ENCODE results near the gene SNRK.

Gene SNRK

DNA sequence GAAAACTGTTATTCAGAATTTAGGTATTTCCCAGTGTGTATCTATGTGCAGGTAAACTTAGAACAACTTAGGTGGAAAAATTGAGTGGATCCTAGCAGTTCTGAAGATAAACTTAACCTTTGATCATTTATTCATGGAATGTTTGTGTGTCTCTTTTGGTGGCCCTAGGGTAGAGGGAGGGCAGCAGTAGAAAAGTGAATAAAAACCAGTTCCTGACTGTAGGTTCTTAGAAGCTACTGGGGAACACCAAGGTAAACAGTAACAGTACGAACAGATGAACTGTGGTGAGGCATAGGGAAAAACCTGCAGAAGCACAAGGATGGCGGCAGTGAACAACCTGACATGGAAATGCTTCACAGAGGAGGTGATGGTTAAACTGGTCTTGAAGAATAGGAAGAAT lies 2.5 kb downstream of the SNRK start:
- WGBS, 2 experiments = 93% methylated on average over 2 of the region's 2 CpGs
- no peak overlapping the region for H3K4me3 ChIP-seq (ENCODE audit: insufficient read depth, low read depth, low read length)

DNA sequence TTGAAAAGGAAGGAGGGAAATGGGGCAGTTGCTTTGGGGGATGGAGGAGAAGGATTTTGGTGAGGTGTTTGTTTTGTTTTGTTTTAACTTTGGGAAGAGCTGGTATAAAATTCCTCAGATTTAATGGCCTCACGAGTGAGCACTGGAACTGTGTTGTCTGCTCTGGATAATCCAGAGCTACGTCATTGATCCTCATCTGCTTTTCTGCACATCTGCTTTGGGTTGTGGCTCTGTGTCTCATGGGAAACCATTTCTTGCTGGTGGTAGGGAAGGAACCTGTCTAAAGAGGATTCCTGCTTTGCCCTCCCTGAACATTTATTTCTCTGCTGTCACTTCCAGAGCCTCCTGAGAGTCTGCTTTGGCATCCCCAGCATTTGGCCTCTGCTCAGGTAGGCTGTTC lies 3.1 kb downstream of the SNRK start:
- Histone ChIP-seq H3K4me3 (ENCODE audit: insufficient read depth, low read depth, low read length) (no peak overlapping the region), H3K4me1 (ENCODE audit: control insufficient read depth, insufficient read depth, low read length) (peaks cover 11% of the 10 kb centered on the region), H3K36me3 (ENCODE audit: control insufficient read depth, insufficient read depth, low read length) (no peaks in the 10 kb centered on the region), H3K9me3 (ENCODE audit: control insufficient read depth, low read length) (no peaks in the 10 kb centered on the region), H3K27ac (ENCODE audit: insufficient read depth, low read depth, low read length, poor library complexity, severe bottlenecking) (no peak overlapping the region), H3K27me3 (ENCODE audit: control insufficient read depth, insufficient read depth, low read length, poor library complexity, severe bottlenecking) (peaks cover 8% of the 10 kb centered on the region)
- 84 to 90% methylated on average over 2 of the region's 2 CpGs for whole genome bisulfite sequencing, 2 experiments

More for the DNA sequence above, 2.5 kb downstream of the SNRK start:
- Histone ChIP-seq H3K27ac (ENCODE audit: insufficient read depth, low read depth, low read length, poor library complexity, severe bottlenecking) (no peak overlapping the region), H3K4me1 (ENCODE audit: control insufficient read depth, insufficient read depth, low read length) (peaks cover 11% of the 10 kb centered on the region), H3K27me3 (ENCODE audit: control insufficient read depth, insufficient read depth, low read length, poor library complexity, severe bottlenecking) (peaks cover 8% of the 10 kb centered on the region), H3K36me3 (ENCODE audit: control insufficient read depth, insufficient read depth, low read length) (no peaks in the 10 kb centered on the region), H3K9me3 (ENCODE audit: control insufficient read depth, low read length) (no peaks in the 10 kb centered on the region)

DNA sequence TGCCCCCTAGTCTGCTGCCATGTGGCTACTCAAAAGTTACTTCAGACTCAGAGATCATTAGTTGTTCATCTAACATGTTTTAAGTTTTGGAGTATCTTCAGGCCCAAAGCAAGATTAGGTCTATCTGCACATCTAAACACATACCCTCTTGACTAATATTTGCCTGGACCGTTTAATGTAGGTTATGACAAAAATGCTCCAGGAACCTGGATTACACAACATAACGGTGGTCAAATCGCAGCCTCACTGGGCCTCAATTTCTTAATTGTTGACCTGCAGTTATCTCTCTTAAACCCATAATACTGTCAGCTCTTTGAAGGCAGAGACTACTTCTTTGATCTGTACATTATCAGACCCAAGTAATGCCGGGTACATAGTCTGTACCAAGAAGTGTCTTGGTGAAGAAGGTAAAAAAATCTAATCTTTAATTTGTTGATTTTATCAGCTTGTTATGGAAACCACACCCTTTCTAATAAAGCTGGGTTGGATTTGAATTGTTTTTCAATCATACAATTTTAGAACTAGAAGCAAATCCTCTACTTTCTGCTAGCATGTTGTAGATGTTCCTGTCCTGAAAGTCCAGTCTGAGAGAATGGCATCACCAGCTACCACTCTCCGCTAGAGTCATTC lies 3.6 kb downstream of the SNRK start:
- Histone ChIP-seq H3K9me3 (ENCODE audit: control insufficient read depth, low read length) (no peaks in the 10 kb centered on the region), H3K27me3 (ENCODE audit: control insufficient read depth, insufficient read depth, low read length, poor library complexity, severe bottlenecking) (peaks cover 8% of the 10 kb centered on the region), H3K36me3 (ENCODE audit: control insufficient read depth, insufficient read depth, low read length) (no peaks in the 10 kb centered on the region), H3K27ac (ENCODE audit: insufficient read depth, low read depth, low read length, poor library complexity, severe bottlenecking) (no peak overlapping the region), H3K4me1 (ENCODE audit: control insufficient read depth, insufficient read depth, low read length) (peaks cover 11% of the 10 kb centered on the region), H3K4me3 (ENCODE audit: insufficient read depth, low read depth, low read length) (no peak overlapping the region)
- WGBS, 2 experiments = 97 to 98% methylated on average over 5 of the region's 5 CpGs

DNA sequence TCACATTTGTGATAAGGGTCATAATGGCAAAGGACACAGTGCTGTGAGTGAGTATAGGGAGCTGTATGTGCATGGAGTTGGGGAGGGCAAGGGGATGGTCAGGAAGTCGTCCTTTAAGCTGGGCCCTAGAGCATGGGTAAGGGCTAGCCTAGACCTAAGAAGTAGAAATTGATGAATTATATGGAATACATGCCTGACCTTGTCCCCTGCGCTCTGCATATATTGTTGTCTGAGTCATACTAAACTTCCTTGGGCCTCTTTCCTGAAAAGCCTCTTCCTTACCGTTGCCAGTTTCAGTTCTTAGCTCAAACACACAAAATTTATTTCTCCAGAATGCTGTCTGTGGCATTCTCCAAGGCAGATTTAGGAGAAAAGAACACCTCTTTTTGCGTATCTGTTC lies 4.6 kb downstream of the SNRK start:
- Histone ChIP-seq H3K36me3 (ENCODE audit: control insufficient read depth, insufficient read depth, low read length) (no peaks in the 10 kb centered on the region), H3K27ac (ENCODE audit: insufficient read depth, low read depth, low read length, poor library complexity, severe bottlenecking) (no peak overlapping the region), H3K9me3 (ENCODE audit: control insufficient read depth, low read length) (no peaks in the 10 kb centered on the region), H3K4me3 (ENCODE audit: insufficient read depth, low read depth, low read length) (no peak overlapping the region), H3K4me1 (ENCODE audit: control insufficient read depth, insufficient read depth, low read length) (peaks cover 11% of the 10 kb centered on the region), H3K27me3 (ENCODE audit: control insufficient read depth, insufficient read depth, low read length, poor library complexity, severe bottlenecking) (no peaks in the 10 kb centered on the region)
- WGBS, 2 experiments = 91 to 94% methylated on average over 4 of the region's 4 CpGs

DNA sequence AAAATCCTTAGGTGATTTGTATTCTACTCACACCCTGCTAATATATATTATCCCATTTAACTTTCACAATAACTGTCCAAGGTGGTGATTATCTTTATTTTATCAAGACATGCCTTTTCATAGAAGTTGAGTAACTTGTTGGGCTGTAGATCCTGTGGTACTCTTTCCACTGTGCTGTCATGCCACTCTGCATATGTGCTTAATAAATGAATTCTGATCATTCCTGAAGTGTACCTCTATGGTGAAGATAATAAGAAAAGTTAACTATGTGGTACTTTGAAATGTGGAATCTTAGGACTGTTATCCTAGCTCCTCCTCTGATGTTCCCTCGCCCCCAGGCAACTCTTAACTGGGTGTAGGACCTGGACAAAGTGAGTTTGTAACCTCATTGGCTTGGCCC lies 5.2 kb downstream of the SNRK start:
- Histone ChIP-seq H3K27ac (ENCODE audit: insufficient read depth, low read depth, low read length, poor library complexity, severe bottlenecking) (no peak overlapping the region), H3K4me1 (ENCODE audit: control insufficient read depth, insufficient read depth, low read length) (peaks cover 11% of the 10 kb centered on the region), H3K36me3 (ENCODE audit: control insufficient read depth, insufficient read depth, low read length) (no peaks in the 10 kb centered on the region), H3K4me3 (ENCODE audit: insufficient read depth, low read depth, low read length) (no peak overlapping the region), H3K27me3 (ENCODE audit: control insufficient read depth, insufficient read depth, low read length, poor library complexity, severe bottlenecking) (no peaks in the 10 kb centered on the region), H3K9me3 (ENCODE audit: control insufficient read depth, low read length) (no peaks in the 10 kb centered on the region)
- 88 to 96% methylated on average over 1 of the region's 1 CpG for WGBS, 2 experiments

DNA sequence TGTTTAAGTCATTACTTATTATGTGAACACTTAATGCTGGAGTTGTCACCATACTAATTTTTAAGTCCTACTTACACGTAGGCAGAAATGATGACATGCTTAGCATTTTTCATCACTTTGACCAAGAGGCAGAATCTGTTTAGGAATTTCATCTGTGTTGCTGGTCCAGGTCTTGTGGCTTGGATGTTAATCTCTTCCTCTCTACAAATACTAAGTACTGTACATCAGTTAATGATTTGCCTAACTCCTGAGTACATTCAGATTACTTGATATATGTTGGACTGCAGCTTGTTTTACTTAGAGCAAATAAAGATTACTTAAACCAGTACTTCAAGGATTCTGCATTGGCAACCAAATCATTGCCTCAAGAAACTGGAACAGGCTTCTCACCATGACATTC lies 8.6 kb downstream of the SNRK start:
- no peak overlapping the region for H3K27ac ChIP-seq (ENCODE audit: insufficient read depth, low read depth, low read length, poor library complexity, severe bottlenecking)
- 90 to 95% methylated on average over 1 of the region's 1 CpG for WGBS, 2 experiments
- H3K36me3 ChIP-seq (ENCODE audit: control insufficient read depth, insufficient read depth, low read length) = no peaks in the 10 kb centered on the region
- no peak overlapping the region for H3K4me3 ChIP-seq (ENCODE audit: insufficient read depth, low read depth, low read length)
- no peaks in the 10 kb centered on the region for H3K4me1 ChIP-seq (ENCODE audit: control insufficient read depth, insufficient read depth, low read length)
- no peaks in the 10 kb centered on the region for H3K9me3 ChIP-seq (ENCODE audit: control insufficient read depth, low read length)
- no peaks in the 10 kb centered on the region for H3K27me3 ChIP-seq (ENCODE audit: control insufficient read depth, insufficient read depth, low read length, poor library complexity, severe bottlenecking)

DNA sequence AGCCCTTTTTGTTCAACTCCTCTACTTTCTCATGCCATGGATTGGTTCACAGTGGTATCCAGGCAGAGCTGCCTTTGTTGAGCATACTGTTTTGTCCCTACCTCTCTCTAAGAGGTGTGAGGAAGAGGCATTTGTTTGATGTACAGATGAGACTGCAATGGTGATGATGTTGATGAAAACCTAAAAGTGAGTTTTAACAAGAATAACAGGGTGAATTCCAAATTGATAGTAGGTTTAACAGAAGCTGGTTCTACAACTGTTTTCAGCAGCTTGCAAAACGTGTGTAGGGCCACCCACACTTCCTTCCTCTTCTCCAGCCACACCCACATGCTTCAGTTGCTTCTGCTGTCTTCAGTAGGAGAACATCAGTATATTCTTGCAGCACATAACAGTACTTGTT lies 10.2 kb downstream of the SNRK start:
- Histone ChIP-seq H3K27ac (ENCODE audit: insufficient read depth, low read depth, low read length, poor library complexity, severe bottlenecking) (no peak overlapping the region), H3K9me3 (ENCODE audit: control insufficient read depth, low read length) (no peaks in the 10 kb centered on the region), H3K27me3 (ENCODE audit: control insufficient read depth, insufficient read depth, low read length, poor library complexity, severe bottlenecking) (no peaks in the 10 kb centered on the region), H3K4me1 (ENCODE audit: control insufficient read depth, insufficient read depth, low read length) (no peaks in the 10 kb centered on the region), H3K36me3 (ENCODE audit: control insufficient read depth, insufficient read depth, low read length) (no peaks in the 10 kb centered on the region), H3K4me3 (ENCODE audit: insufficient read depth, low read depth, low read length) (no peak overlapping the region)
- WGBS, 2 experiments = 83 to 85% methylated on average over 1 of the region's 1 CpG

DNA sequence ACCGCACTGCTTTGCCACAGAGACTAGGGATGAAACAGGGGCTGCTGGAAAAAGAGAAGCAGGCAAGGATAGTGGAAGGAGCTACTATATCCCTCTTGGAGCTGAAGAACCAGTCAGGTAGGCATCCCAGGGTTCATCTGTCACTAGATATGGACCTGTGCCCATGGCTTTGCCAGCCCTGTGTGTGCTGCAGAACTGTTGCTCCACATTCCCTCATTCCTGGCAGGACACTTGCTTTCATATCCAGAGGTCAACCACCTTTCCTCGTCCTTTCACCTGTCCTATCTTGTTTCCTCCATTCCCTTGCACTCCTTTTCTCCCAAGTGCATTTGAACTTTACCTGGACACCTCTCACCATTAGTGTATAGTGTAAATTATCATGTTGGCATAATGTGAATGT lies 12.0 kb downstream of the SNRK start:
- H3K27me3 ChIP-seq (ENCODE audit: control insufficient read depth, insufficient read depth, low read length, poor library complexity, severe bottlenecking) = no peaks in the 10 kb centered on the region
- 89 to 100% methylated on average over 2 of the region's 2 CpGs for WGBS, 2 experiments
- no peaks in the 10 kb centered on the region for H3K36me3 ChIP-seq (ENCODE audit: control insufficient read depth, insufficient read depth, low read length)
- H3K9me3 ChIP-seq (ENCODE audit: control insufficient read depth, low read length) = no peaks in the 10 kb centered on the region
- H3K4me3 ChIP-seq (ENCODE audit: insufficient read depth, low read depth, low read length) = no peak overlapping the region
- no peak overlapping the region for H3K27ac ChIP-seq (ENCODE audit: insufficient read depth, low read depth, low read length, poor library complexity, severe bottlenecking)
- no peaks in the 10 kb centered on the region for H3K4me1 ChIP-seq (ENCODE audit: control insufficient read depth, insufficient read depth, low read length)

DNA sequence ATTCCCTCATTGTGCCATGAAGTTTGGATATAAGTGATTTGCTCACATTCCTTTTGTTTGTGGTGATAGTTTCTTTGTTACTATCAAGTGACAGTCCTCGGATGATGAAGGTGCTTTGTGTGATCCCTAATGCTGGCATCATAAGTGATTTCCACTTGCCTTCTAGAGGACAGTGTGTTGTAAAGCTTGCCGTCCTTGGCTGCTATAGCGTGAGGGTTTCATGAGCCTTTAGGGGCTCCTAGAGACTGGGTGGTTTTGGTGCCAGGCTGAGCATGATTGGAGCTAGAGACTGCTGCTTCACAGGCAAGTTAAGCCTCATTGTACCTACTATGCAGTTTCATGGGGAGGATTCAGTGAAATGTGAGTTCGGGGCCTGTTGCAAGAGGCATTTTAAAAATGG lies 12.4 kb downstream of the SNRK start:
- Histone ChIP-seq H3K4me3 (ENCODE audit: insufficient read depth, low read depth, low read length) (no peak overlapping the region), H3K27ac (ENCODE audit: insufficient read depth, low read depth, low read length, poor library complexity, severe bottlenecking) (no peak overlapping the region), H3K27me3 (ENCODE audit: control insufficient read depth, insufficient read depth, low read length, poor library complexity, severe bottlenecking) (no peaks in the 10 kb centered on the region), H3K4me1 (ENCODE audit: control insufficient read depth, insufficient read depth, low read length) (no peaks in the 10 kb centered on the region), H3K36me3 (ENCODE audit: control insufficient read depth, insufficient read depth, low read length) (no peaks in the 10 kb centered on the region), H3K9me3 (ENCODE audit: control insufficient read depth, low read length) (no peaks in the 10 kb centered on the region)
- 68 to 71% methylated on average over 4 of the region's 4 CpGs for WGBS, 2 experiments

DNA sequence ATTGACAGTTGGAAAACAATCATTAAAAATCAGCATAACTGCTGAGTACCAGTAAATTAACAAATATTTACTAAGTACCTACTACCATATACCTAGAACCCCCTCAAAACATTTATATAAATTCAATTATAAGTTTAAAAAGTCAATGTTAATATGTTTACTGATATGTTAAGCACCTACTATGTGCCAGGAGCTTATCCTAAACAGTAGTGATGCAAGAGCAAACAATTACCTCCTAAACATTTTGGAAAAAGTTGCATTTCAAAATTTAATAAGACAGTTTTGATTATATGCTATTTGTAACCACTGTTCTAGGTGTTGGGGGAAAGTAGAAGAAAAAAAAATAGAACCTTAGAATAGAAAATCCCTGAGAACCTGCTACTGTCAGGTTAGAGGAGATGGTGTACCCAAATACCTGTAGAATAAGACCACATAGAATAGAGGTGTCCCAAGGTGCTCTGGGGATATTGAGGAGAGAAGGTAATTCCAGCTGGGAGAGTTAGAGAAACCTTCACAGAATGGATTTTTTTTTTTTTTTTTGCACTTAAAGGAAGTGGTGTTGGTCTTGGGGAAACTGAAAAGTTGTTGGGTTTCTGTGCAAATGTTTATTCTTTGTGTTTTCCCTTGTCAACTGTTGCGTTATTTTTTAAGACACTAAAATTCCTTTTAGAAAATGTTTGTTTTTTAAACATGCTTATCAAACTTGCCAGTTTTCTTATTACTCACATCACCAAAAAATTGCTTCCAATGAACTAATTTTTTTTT lies 16.0 kb downstream of the SNRK start:
- WGBS, 2 experiments = 78 to 86% methylated on average over 1 of the region's 1 CpG
- no peak overlapping the region for H3K4me3 ChIP-seq (ENCODE audit: insufficient read depth, low read depth, low read length)
- no peaks in the 10 kb centered on the region for H3K4me1 ChIP-seq (ENCODE audit: control insufficient read depth, insufficient read depth, low read length)
- no peaks in the 10 kb centered on the region for H3K27me3 ChIP-seq (ENCODE audit: control insufficient read depth, insufficient read depth, low read length, poor library complexity, severe bottlenecking)
- no peak overlapping the region for H3K27ac ChIP-seq (ENCODE audit: insufficient read depth, low read depth, low read length, poor library complexity, severe bottlenecking)
- no peaks in the 10 kb centered on the region for H3K36me3 ChIP-seq (ENCODE audit: control insufficient read depth, insufficient read depth, low read length)
- H3K9me3 ChIP-seq (ENCODE audit: control insufficient read depth, low read length) = no peaks in the 10 kb centered on the region
